ENCODE data around the gene GYG2.
"Not testable (repeated sequence)": the region's sequence is repeated elsewhere in the genome, so short reads cannot be mapped to it uniquely, and the experiment has no call there.

The GYG2 gene

DNA sequence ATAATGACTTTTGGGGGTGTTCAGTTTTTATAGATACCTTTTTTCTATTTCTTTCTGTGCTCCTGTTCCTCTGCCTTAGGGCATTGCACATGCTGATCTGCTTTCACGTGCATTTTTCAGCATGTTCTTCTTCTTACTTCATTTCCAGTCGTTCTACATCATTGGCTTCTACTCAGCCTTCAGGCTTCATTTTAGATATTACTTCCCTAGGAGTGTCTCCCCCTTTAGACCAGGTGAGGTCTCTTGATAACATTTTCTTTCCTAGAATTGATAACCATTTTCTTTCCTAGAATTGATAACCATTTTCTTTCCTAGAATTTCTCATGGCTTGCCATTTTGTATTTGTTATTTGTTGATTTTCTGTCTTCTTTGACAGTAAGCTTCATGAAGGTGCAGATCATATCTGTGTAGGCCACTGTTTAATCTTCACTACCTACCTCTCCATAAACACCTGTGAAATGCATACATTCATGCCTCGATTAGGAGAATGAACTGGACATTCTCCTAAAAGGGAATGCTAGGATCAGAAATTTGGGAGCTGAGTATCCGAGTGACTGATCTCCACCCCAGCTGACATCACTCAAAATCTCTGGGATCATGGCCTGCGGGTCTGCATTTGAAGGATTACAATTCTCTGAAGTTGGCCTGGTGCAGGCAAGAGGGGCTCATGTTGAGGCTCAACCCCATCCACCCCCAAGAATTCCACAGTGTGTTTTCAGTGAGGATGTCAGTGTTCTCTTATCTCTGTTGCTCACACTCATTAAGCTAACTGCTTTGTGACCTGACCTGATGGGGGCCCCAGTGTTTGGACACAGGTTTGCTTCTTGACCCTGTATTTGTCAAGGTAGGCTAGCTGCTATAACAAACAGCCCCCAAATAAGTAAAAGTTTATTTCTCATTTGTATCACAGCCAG lies 45.7 kb downstream of the GYG2 start:
- DNase-seq, result no peak

- DNase-seq, result no peak
Observed at GRCh38 chrX:2875136-2875481, 46.4 kb downstream of the GYG2 start.

DNA sequence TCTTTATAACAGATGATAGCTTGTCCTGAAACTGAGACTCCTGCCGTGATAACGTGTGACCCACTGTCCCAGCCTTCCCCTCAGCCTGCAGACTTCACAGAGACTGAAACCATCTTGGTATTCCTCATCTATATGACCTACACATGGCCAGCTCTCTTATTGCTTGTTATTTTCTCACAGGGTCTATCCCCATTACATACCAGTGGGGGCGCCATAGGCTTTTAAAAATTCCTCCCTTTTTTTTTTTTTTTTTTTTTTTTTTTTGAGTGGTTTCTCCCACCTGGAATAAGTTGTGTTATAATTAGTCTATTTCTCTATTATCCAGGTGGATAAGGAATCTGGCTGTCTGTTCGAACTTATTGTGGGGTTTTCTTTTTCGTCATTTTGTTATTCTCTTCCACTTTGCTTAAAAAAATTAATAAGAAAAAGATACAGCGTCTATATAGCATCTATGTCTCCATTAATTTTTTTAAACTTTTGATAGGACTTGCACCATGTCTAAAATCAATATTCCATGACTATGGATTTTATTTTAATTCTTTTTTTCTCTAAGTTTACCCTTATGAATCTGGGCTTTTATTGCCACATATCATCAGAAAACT lies 47.2 kb downstream of the GYG2 start:
- no peak for DNase-seq

DNA sequence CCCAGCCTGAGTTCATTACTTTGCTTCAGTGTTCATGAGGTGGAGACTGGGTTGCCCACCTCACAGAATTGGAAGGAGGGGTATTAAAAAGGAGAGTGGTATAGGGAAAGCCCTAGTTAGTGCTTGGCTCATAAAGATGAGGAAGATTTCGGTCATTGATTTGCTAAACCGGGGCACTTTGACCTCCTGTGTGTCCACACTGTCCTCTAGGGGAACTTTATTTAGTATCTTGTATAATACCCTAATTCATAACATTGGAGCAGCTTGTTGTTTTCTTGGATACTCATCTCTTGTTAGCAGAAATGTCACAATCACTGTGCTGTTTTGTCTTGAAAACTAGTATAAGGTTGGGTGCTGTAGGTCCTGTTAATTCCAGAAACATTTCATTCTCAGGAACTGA lies 49.8 kb downstream of the GYG2 start:
- DNase-seq, result no peak

- no peak for DNase-seq
Observed at GRCh38 chrX:2879670-2880069, 50.9 kb downstream of the GYG2 start.

DNA sequence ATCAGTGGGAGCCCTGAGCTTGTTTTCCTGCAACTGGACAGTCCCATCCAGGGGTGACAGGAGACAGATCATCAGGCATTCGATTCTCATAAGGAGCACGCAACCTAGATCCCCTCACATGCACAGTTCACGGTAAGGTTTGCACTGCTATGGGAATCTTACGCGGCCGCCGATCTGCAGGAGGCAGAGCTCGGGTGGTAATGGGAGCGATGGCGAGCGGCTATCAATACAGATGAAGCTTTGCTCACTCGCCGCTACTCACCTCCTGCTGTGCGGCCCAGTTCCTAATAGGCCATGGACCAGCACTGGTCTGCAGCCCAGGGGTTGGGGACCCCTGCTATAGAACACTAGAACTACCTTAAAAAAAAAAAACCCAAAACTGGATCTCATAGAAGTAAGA lies 55.0 kb downstream of the GYG2 start:
- no peak for DNase-seq

DNA sequence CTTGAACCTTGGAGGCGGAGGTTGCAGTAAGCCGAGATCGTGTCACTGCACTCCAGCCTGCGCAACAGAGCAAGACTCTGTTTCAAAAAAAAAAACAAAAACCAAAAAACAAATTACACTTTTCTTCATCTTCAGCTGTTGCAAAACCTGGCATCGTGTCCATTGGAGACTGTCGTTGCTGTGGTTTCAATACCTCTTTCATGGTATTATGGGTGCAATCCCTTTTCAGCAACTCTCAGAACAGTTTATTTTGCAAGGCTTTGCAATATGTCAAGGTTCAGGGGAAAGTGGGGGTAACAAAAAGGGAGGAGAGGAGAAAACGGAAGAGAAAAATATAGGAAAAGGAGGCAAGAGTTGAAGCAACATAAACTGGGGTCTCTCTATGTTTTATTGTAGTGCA lies 59.6 kb downstream of the GYG2 start:
- DNase-seq, result no peak

DNA sequence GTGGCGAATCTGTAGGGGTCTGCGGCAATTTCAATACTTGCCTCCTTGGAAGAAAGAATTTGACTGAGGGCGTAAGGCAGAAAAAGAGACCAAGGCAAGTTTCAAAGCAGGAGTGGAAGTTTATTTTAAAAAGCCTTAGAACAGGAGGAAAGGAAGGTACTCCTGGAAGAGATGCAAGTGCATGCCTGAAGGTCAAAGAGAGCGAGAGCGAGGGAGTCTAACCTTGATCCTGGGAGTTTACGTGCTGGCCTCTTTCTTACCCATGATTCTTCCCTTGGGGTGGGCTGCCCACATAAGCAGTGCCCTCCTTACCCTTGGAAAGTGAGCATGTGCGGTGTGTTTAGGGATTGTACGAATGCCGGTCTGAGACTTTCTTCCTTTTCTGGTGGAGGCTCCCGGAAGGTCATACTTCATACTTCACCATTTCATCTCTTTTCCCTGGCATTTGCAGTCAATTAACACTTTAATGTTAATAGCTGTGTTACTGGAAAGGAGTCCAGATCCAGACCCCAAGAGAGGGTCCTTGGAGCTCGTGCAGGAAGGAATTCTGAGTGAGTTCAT lies 60.4 kb downstream of the GYG2 start:
- no peak for DNase-seq

DNA sequence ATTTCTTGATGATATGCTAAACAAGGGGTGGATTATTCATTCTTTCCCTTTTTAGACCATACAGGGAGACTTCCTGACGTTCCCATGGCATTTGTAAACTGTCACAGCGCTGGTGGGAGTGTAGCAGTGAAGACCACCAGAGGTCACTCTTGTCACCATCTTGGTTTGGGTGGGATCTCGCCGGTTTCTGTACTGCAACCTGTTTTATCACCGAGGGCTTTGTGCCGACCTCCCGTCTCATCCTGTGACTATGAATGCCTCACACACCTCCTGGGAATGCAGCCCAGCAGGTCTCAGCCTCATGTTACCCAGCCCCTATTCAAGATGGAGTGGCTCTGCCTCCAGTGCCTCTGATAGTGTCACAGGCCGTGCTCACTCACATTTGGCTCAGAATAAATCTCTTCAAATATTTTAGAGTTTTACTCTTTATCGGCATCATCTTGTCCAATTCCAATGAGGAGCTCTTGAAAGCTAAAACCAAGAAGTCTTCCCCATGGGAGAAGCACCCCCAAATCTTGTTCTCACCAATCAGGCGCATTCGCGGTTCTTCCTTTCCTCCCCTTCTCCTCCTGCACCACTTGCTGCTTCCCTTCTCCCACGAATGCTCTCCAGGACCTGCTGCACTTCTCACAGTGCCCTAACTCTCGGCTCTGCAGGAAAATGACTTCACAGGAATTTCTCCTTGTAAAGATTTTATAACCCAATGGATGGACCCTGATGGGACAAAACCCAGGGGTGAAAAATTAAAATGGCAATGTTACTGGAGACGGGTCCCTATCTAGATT lies 61.2 kb downstream of the GYG2 start:
- not testable (repeated sequence) for DNase-seq

- not testable (repeated sequence) for DNase-seq
Observed at GRCh38 chrX:2890536-2891460, 62.1 kb downstream of the GYG2 start.

DNA sequence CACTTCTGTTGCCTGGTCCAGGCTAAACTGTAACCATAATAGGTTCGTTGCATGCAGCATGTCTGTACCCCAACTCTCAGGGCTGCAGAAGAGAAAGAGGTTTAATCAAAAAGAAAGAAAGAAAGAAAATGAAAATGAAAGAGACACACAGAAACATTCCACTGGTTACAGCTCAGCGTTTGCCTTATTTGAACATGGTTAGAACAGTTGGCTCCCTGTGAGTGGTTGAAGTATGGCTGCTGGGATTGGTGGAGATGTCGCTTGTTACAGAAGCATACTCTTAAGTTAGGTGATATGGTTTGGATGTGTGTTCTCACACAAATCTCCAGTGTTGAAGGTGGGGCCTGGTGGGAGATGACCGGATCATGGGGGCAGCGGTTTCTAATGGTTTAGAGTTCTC lies 64.1 kb downstream of the GYG2 start:
- no peak for DNase-seq

- no peak for DNase-seq
Observed at GRCh38 chrX:2894885-2895292, 66.2 kb downstream of the GYG2 start.

DNA sequence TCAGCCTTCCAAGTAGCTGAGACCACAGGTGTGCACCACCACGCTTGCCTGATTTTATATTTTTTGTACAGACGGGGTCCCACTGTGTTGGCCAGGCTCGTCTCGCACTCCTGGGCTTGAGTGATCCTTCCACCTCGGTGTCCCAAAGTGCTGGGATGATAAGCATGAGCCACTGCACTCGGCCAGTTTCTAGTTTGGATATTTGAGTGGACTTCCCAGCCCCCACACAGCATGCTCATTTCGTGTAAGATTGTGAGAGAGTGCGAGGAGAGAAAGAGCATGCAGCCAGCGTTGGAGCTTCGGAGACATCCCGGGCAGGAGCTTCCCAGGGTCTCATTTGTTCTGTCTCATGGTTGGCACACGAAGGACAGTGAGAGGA lies 68.6 kb downstream of the GYG2 start:
- no peak for DNase-seq

DNA sequence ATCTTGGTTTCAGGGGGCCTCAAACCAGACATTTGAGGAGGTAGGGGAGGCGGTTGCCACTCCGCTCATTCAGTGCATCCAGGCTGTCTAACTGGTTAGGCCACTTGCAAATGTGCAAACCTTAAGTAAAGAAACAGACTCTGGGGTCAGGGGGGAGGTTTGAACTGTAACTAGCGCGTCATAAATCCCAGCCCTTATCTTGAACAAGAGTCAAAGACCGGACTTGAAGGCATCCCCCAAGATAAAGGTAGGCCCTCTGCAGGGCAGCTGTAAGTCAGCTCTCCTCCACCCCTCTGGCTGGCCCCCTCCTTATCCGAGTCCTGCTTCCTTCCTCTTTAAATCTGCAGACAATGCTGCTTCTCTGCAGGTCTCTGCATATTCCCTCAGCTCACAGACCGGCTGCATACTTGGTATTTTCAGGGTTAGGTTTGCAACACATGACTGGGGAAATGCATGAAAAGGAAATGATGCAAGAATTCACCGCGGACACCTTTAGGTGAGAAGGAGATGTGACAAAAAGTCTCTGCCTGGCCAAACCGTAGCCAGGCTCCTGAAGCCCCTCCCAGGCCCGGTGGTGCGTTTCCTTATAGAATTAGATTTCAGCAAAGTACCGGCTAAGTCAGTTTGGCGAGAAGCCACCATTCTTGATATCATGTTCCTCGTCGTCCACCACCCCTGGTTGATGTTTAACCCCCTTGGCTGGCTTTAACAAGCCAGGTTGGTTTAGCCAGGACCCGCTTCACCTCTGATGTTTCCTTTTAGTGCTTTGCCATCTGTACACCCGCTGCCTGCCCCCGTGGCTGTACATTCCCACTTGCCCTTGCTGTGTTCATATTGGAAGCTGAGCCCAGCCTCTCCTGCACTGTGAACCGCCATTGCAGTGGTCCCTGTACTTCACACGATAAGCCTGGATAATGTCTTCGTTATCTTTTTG lies 69.2 kb downstream of the GYG2 start:
- not testable (repeated sequence) for DNase-seq

- no peak for DNase-seq
Observed at GRCh38 chrX:2898846-2899512, 70.2 kb downstream of the GYG2 start.

DNA sequence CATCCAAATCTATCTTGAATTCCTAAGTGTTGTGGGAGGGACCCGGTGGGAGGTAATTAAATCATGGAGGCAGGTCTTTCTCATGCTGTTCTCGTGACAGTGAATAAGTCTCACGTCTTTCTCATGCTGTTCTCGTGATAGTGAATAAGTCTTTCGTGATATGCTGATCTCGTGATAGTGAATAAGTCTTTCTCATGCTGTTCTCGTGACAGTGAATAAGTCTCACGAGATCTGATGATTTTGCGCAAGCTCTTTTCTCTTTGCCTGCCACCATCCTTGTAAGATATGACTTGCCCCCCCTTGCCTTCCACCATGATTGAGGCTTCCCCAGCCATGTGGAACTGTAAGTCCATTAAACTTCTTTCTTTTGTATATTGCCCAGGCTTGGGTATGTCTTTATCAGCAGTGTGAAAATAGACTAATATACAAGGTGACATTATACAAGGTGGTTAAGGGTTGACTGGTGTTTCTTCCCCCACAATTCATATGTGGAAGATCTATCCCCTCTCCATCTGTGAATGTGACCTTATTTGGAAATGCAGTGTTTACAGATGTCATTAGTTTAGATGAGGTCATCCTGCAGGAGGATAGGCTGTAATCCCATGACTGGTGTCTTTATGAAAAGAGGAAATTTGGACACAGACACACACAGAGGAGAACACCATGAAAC lies 72.8 kb downstream of the GYG2 start:
- DNase-seq, result no peak

DNA sequence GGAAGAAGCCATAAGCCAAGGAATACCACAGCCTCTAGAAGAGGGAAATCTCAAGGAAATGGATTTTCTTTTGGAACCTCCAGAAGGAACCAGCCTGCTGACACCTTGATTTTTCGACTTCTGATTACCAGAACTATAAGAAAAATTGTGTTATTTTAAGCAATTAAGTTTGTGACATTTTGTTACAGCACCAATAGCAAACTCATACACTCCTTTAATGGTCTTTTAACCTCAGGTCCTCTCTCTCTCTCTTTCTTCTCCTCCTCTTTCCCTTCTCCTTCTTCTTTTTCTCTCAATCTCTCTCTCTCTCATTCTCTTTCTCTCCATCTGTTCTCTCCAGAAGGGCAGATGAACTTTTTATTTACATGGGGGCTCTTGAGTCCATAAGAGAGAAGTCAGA lies 74.1 kb downstream of the GYG2 start:
- DNase-seq, result no peak

DNA sequence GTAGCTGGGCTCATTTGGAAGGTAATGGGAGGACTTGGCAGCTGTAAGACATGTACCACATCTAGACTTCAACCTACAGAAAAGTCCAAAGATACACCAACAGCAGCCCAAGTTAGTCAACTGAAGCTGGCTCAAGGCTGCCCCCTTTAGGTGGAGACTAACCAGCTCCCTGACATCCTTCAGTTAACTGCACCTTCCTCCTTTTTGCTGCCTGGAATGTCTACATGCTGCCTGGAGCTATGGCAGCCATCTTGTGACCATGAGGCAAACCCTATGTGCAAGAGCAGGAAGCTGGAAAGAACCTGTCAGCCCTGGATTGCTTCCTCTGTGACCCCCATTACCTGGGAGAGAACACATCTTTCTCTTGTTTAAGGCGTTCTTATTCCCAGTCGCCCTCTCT lies 74.6 kb downstream of the GYG2 start:
- no peak for DNase-seq

GRCh38 chrX:2907295-2907694 lies 78.6 kb downstream of the GYG2 start:
- no peak for DNase-seq

- no peak for DNase-seq
Observed at GRCh38 chrX:2908125-2908685, 79.5 kb downstream of the GYG2 start.

All from activated CD4-positive, alpha-beta T cell treated with anti-CD3 and anti-CD28 coated beads, Interleukin-2, amount 50 U/mL, for 1 hour (primary cell).